HepG2 (cell line): ENCODE measurements around the gene NPNT. TPM values are rescaled to one million over a fixed set of nuclear protein-coding genes. Genes with fewer than 3 reads are reported as not detected.

Experiments used
- ETV5 ChIP-seq: IDR thresholded peaks from 2 replicates; pipeline ENCODE4 v1.6.1; 2018; ENCODE audit warnings: missing biosample characterization, missing genetic modification reagents, inconsistent platforms, borderline replicate concordance
- GATAD2A ChIP-seq: IDR thresholded peaks from 2 replicates; pipeline ENCODE4 v1.6.1; 2016
- HHEX ChIP-seq: IDR thresholded peaks from 2 replicates; pipeline ENCODE4 v1.6.1; 2016; ENCODE audit warnings: control low read depth
- PHF5A ChIP-seq: IDR thresholded peaks from one replicate; pipeline ENCODE4 v1.6.1; 2018; ENCODE audit warnings: low read depth, missing genetic modification reagents; ENCODE audit not compliant: unreplicated experiment
- SAP130 ChIP-seq: IDR thresholded peaks from 2 replicates; pipeline ENCODE4 v1.6.1; 2016; ENCODE audit warnings: low read depth
- SIX1 ChIP-seq: sonication (generic); formaldehyde crosslinking; IDR thresholded peaks from 2 replicates; pipeline ENCODE4 v1.4.0; 2020; ENCODE audit warnings: missing genetic modification reagents, borderline replicate concordance
- SOX6 ChIP-seq, 2 experiments: fragments of 450-650 bp in 1 of 2; sonication (generic) in 1 of 2; formaldehyde crosslinking in 1 of 2; IDR thresholded peaks; 2 replicates each; pipeline versions ENCODE4 v1.4.0 to v1.6.1; 2017 to 2020; ENCODE audit warnings: antibody characterized with exemption in 1 of 2, mild to moderate bottlenecking in 1 of 2, missing genetic modification reagents in 1 of 2
- ZMYM4 ChIP-seq: sonication (generic); formaldehyde crosslinking; IDR thresholded peaks from 2 replicates; pipeline ENCODE4 v1.8.1; 2023; ENCODE audit warnings: mild to moderate bottlenecking, missing genetic modification reagents
- ZNF292 ChIP-seq: sonication (generic); formaldehyde crosslinking; IDR thresholded peaks from 2 replicates; pipeline ENCODE4 v1.8.1; 2022; ENCODE audit warnings: mild to moderate bottlenecking, low read depth, missing genetic modification reagents, borderline replicate concordance
- ZNF564 ChIP-seq: sonication (generic); formaldehyde crosslinking; IDR thresholded peaks from 2 replicates; pipeline ENCODE4 v1.8.1; 2023; ENCODE audit warnings: mild to moderate bottlenecking, missing genetic modification reagents
- ZNF781 ChIP-seq: sonication (generic); formaldehyde crosslinking; IDR thresholded peaks from 2 replicates; pipeline ENCODE4 v1.5.1; 2020; ENCODE audit warnings: borderline replicate concordance, mild to moderate bottlenecking, missing genetic modification reagents; ENCODE audit errors: not compliant biosample characterization
- polyA plus RNA-seq, 8 experiments: library from polyadenylated mRNA; depleted of rRNA in 3 of 8; stranded (reverse) in 7 of 8; unstranded in 1 of 8; fragments of >200 nt; fragmentation: Illumina TruSeq in 4 of 8; extraction: Trizol in 4 of 8; gene quantifications; 2 replicates each; pipeline versions ENCODE4 v1.2.1 to v1.2.3, GENCODE V29; 2011 to 2016; ENCODE audit warnings: low read depth in 4 of 8, missing spikeins in 1 of 8, mixed read lengths in 1 of 8; ENCODE audit not compliant: insufficient read depth in 1 of 8
- total RNA-seq, 5 experiments: library from RNA; depleted of rRNA; stranded (reverse); fragments of >200 nt; fragmentation: Illumina TruSeq; extraction: Trizol; gene quantifications; 2 replicates each; pipeline ENCODE4 v1.2.3, GENCODE V29; 2016; ENCODE audit warnings: low read depth in 1 of 5
- TF ChIP-seq, protein P1 (sequence below): sonication (generic); formaldehyde crosslinking; IDR thresholded peaks from 2 replicates; pipeline ENCODE4 v1.8.0; 2022; ENCODE audit warnings: missing genetic modification reagents, mild to moderate bottlenecking, moderate library complexity, borderline replicate concordance
- TF ChIP-seq, protein P2 (sequence below), 2 experiments: IDR thresholded peaks; 2 replicates each; pipeline ENCODE4 v1.6.1; 2011 to 2012; ENCODE audit warnings: low read length in 2 of 2, borderline replicate concordance in 1 of 2, low read depth in 1 of 2, mild to moderate bottlenecking in 1 of 2, moderate library complexity in 1 of 2
- TF ChIP-seq, protein P3 (sequence below): IDR thresholded peaks from 2 replicates; pipeline ENCODE4 v1.6.1; 2012; ENCODE audit warnings: inconsistent platforms
- TF ChIP-seq, protein P4 (sequence below): IDR thresholded peaks from 2 replicates; pipeline ENCODE4 v1.6.1; 2016; ENCODE audit warnings: low read depth
- TF ChIP-seq, protein P5 (sequence below): sonication (generic); formaldehyde crosslinking; IDR thresholded peaks from 2 replicates; pipeline ENCODE4 v1.4.0; 2020; ENCODE audit warnings: missing genetic modification reagents

The NPNT gene
- total and polyA plus RNA-seq, 2 of the 13 experiments (the other 11 are each of a cell fraction or from before 2014, with no cell fraction given), result 1.1 to 19.1 TPM

DNA sequence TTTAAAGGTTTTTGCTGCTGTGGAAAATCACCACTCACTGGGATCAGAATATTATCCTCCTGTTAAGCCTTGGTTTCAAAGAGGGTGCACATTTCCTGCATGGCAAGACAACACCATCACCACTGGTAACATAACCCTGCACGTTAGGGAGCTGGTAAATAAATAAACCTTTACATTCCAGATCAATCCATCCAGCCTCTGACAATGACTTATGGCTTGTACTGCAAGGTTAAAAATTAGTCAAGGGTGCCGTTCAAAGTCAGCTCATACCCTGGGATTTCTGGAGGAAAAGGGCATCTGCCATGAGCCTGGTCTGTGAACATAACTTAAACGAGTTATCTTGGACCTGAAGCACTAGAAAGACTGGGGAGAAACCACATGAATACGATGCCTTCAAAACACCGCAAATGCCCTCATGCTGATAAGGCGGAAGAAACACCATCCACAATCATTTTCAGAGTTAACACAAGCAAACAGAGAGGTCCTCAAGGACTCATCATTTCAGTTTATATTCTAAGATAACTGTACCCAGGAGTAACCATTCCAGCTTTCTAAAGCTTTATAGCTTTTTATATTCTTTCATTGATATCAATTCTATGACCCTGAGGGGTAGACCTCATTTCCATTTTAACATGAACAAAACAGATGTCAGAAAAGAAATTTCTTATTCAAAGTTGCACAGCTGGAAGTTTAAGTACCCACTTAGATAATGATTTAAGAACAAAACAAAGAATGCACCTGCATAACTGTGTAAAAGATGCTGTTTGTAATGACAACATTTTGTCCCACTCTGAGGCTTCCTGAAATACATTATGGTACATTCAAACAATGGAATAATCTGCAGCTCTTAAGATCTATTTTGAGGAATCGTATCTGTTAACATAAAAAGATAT lies 103.1 kb downstream of the NPNT start (continued):
- TF ChIP-seq, protein P1, sequence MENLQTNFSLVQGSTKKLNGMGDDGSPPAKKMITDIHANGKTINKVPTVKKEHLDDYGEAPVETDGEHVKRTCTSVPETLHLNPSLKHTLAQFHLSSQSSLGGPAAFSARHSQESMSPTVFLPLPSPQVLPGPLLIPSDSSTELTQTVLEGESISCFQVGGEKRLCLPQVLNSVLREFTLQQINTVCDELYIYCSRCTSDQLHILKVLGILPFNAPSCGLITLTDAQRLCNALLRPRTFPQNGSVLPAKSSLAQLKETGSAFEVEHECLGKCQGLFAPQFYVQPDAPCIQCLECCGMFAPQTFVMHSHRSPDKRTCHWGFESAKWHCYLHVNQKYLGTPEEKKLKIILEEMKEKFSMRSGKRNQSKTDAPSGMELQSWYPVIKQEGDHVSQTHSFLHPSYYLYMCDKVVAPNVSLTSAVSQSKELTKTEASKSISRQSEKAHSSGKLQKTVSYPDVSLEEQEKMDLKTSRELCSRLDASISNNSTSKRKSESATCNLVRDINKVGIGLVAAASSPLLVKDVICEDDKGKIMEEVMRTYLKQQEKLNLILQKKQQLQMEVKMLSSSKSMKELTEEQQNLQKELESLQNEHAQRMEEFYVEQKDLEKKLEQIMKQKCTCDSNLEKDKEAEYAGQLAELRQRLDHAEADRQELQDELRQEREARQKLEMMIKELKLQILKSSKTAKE, result no peak
- TF ChIP-seq, protein P2, sequence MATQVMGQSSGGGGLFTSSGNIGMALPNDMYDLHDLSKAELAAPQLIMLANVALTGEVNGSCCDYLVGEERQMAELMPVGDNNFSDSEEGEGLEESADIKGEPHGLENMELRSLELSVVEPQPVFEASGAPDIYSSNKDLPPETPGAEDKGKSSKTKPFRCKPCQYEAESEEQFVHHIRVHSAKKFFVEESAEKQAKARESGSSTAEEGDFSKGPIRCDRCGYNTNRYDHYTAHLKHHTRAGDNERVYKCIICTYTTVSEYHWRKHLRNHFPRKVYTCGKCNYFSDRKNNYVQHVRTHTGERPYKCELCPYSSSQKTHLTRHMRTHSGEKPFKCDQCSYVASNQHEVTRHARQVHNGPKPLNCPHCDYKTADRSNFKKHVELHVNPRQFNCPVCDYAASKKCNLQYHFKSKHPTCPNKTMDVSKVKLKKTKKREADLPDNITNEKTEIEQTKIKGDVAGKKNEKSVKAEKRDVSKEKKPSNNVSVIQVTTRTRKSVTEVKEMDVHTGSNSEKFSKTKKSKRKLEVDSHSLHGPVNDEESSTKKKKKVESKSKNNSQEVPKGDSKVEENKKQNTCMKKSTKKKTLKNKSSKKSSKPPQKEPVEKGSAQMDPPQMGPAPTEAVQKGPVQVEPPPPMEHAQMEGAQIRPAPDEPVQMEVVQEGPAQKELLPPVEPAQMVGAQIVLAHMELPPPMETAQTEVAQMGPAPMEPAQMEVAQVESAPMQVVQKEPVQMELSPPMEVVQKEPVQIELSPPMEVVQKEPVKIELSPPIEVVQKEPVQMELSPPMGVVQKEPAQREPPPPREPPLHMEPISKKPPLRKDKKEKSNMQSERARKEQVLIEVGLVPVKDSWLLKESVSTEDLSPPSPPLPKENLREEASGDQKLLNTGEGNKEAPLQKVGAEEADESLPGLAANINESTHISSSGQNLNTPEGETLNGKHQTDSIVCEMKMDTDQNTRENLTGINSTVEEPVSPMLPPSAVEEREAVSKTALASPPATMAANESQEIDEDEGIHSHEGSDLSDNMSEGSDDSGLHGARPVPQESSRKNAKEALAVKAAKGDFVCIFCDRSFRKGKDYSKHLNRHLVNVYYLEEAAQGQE (IDR thresholded peaks at IDR 0.05; ENCODE audit: borderline replicate concordance in 1 of 2, low read depth in 1 of 2, low read length in 2 of 2), result no peak
- peak; percentile 69; the same call in 1 of the 2 replicates for TF ChIP-seq ZNF292 (CRISPR knock-in tag)
- TF ChIP-seq GATAD2A (CRISPR knock-in tag), result peak; percentile 80
- 0 out of 2 replicates have a peak, but pooled peaks have one; percentile 41 for TF ChIP-seq ZNF564 (CRISPR knock-in tag)
- peak; percentile 33; the same call in 1 of the 2 replicates for TF ChIP-seq ETV5 (CRISPR knock-in tag)
- peak; percentile 29 for TF ChIP-seq PHF5A (CRISPR knock-in tag)
- peak; percentile 76; the same call in 1 of the 2 replicates for TF ChIP-seq SIX1 (CRISPR knock-in tag)
- TF ChIP-seq SOX6 (IDR thresholded peaks at IDR 0.05), result no peak
- TF ChIP-seq SOX6 (CRISPR knock-in tag; IDR thresholded peaks at IDR 0.05), result peak; percentile 89
- TF ChIP-seq ZNF781, result no peak
- TF ChIP-seq, protein P3, sequence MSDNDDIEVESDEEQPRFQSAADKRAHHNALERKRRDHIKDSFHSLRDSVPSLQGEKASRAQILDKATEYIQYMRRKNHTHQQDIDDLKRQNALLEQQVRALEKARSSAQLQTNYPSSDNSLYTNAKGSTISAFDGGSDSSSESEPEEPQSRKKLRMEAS, result peak; percentile 66
- TF ChIP-seq SAP130 (CRISPR knock-in tag), result peak; percentile 51
- TF ChIP-seq, protein P4, sequence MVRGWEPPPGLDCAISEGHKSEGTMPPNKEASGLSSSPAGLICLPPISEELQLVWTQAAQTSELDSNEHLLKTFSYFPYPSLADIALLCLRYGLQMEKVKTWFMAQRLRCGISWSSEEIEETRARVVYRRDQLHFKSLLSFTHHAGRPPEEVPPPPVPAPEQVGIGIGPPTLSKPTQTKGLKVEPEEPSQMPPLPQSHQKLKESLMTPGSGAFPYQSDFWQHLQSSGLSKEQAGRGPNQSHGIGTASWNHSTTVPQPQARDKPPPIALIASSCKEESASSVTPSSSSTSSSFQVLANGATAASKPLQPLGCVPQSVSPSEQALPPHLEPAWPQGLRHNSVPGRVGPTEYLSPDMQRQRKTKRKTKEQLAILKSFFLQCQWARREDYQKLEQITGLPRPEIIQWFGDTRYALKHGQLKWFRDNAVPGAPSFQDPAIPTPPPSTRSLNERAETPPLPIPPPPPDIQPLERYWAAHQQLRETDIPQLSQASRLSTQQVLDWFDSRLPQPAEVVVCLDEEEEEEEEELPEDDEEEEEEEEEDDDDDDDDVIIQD (CRISPR knock-in tag), result peak; percentile 52; the same call in 1 of the 2 replicates
- TF ChIP-seq ZMYM4, result peak; percentile 90
- TF ChIP-seq, protein P5, sequence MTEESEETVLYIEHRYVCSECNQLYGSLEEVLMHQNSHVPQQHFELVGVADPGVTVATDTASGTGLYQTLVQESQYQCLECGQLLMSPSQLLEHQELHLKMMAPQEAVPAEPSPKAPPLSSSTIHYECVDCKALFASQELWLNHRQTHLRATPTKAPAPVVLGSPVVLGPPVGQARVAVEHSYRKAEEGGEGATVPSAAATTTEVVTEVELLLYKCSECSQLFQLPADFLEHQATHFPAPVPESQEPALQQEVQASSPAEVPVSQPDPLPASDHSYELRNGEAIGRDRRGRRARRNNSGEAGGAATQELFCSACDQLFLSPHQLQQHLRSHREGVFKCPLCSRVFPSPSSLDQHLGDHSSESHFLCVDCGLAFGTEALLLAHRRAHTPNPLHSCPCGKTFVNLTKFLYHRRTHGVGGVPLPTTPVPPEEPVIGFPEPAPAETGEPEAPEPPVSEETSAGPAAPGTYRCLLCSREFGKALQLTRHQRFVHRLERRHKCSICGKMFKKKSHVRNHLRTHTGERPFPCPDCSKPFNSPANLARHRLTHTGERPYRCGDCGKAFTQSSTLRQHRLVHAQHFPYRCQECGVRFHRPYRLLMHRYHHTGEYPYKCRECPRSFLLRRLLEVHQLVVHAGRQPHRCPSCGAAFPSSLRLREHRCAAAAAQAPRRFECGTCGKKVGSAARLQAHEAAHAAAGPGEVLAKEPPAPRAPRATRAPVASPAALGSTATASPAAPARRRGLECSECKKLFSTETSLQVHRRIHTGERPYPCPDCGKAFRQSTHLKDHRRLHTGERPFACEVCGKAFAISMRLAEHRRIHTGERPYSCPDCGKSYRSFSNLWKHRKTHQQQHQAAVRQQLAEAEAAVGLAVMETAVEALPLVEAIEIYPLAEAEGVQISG (CRISPR knock-in tag), result 0 out of 2 replicates have a peak, but pooled peaks have one; percentile 15
- TF ChIP-seq HHEX (CRISPR knock-in tag), result 0 out of 2 replicates have a peak, but pooled peaks have one; percentile 21
